ENCODE data around the gene TVP23A. TPM values are rescaled to one million over a fixed set of nuclear protein-coding genes. Genes with fewer than 3 reads are reported as not detected.

Gene TVP23A
- total and polyA plus RNA-seq, 10 of the 15 experiments (the other 5 are each of a cell fraction or from before 2014, with no cell fraction given): 1.1 to 6.4 (median 2.2) TPM

DNA sequence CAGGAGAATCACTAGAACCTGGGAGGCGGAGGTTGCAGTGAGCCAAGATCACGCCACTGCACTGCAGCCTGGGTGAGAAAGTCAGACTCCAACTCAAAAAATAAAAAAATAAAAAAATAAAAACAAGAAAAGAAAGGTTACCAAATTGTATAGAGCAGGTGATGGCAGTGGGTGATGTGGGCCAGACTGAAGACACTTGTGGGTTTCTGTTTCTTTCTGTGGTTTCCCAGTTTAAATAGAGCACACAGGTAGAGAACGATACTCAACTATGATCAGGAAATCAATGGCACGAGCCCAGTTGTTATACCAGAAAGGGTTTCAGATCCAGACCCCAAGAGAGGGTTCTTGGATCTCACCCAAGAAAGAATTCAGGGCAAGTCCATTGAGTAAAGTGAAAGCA lies 42.3 kb downstream of the TVP23A start (continued):
- 0 out of 2 replicates have a peak, but pooled peaks have one; percentile 9 for TF ChIP-seq GABPA (IDR thresholded peaks at IDR 0.05; ENCODE audit: low read depth)
- no peak for TF ChIP-seq SUPT20H (IDR thresholded peaks at IDR 0.05; ENCODE audit: borderline replicate concordance, control insufficient read depth, low read depth, low read length)
- TF ChIP-seq STAT1 (conservative IDR thresholded peaks at IDR 0.05): no peak
- peak; percentile 54; the same call in 1 of the 2 replicates for TF ChIP-seq BMI1 (IDR thresholded peaks at IDR 0.05; ENCODE audit: borderline replicate concordance)
- peak; percentile 54; the same call in 1 of the 2 replicates for TF ChIP-seq PML (IDR thresholded peaks at IDR 0.05; ENCODE audit: low read length)
- peak; percentile 49 for TF ChIP-seq CREB1 (IDR thresholded peaks at IDR 0.05; ENCODE audit: low read depth)
- peak; percentile 79 for TF ChIP-seq BCL11A (IDR thresholded peaks at IDR 0.05; ENCODE audit: low read depth, low read length)
- peak; percentile 91 to 95 for TF ChIP-seq BHLHE40 (IDR thresholded peaks at IDR 0.05; ENCODE audit: borderline replicate concordance in 1 of 2, low read depth in 2 of 2, low read length in 1 of 2)
- TF ChIP-seq ESRRA (IDR thresholded peaks at IDR 0.05; ENCODE audit: low read length): no peak
- no peak for TF ChIP-seq ZNF274 (IDR thresholded peaks at IDR 0.05; ENCODE audit: insufficient read depth, insufficient read length)
- TF ChIP-seq MYC (IDR thresholded peaks at IDR 0.05; ENCODE audit: insufficient read depth, insufficient read length, insufficient replicate concordance, low read length, severe bottlenecking): no peak
- TF ChIP-seq CTCF (IDR thresholded peaks at IDR 0.05 in 2 of 3, conservative IDR thresholded peaks at IDR 0.05 in 1 of 3; ENCODE audit: control insufficient read depth in 2 of 3, extremely low read depth in 1 of 3, insufficient read depth in 1 of 3, low read depth in 3 of 3, low read length in 3 of 3): no peak
- TF ChIP-seq CBFB (IDR thresholded peaks at IDR 0.05; ENCODE audit: low read depth): peak; percentile 95
- peak; percentile 37 for TF ChIP-seq BCL3 (IDR thresholded peaks at IDR 0.05; ENCODE audit: borderline replicate concordance, insufficient read depth, low read depth, low read length, poor library complexity, severe bottlenecking)
- peak; percentile 61; the same call in 1 of the 2 replicates for TF ChIP-seq TCF3 (IDR thresholded peaks at IDR 0.05; ENCODE audit: borderline replicate concordance, insufficient read depth, low read depth, low read length)
- TF ChIP-seq ZSCAN29 (IDR thresholded peaks at IDR 0.05): no peak
- TF ChIP-seq ZNF687 (IDR thresholded peaks at IDR 0.05): peak; percentile 35
- TF ChIP-seq, protein P1, sequence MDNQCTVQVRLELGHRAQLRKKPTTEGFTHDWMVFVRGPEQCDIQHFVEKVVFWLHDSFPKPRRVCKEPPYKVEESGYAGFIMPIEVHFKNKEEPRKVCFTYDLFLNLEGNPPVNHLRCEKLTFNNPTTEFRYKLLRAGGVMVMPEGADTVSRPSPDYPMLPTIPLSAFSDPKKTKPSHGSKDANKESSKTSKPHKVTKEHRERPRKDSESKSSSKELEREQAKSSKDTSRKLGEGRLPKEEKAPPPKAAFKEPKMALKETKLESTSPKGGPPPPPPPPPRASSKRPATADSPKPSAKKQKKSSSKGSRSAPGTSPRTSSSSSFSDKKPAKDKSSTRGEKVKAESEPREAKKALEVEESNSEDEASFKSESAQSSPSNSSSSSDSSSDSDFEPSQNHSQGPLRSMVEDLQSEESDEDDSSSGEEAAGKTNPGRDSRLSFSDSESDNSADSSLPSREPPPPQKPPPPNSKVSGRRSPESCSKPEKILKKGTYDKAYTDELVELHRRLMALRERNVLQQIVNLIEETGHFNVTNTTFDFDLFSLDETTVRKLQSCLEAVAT (IDR thresholded peaks at IDR 0.05): peak; percentile 97
- TF ChIP-seq BRCA1 (IDR thresholded peaks at IDR 0.05; ENCODE audit: low read depth, low read length): no peak
- TF ChIP-seq MEF2B (IDR thresholded peaks at IDR 0.05; ENCODE audit: partially characterized antibody, poor library complexity, severe bottlenecking): peak; percentile 89
